Stimulated activated CD8-positive, alpha-beta memory T cell treated with anti-CD3 and anti-CD28 coated beads, Interleukin-4, amount 100 ng/mL, for 1 hour (primary cell): ENCODE data around the gene PKHD1.

Source experiments
- DNase-seq, 2 donors: peaks; one replicate each; pipeline ENCODE4 v3.0.0-alpha.2; 2020; ENCODE audit warnings: low read depth in 2 of 2, low spot score in 1 of 2

Gene PKHD1

GRCh38 chr6:51718533-51718932, 368.9 kb downstream of the PKHD1 start:
- DNase-seq = no peak

GRCh38 chr6:51717477-51717876, 369.9 kb downstream of the PKHD1 start:
- no peak for DNase-seq

- no peak for DNase-seq
Measured at GRCh38 chr6:51711876-51712275, 375.5 kb downstream of the PKHD1 start.

- no peak for DNase-seq
Measured at GRCh38 chr6:51706086-51706485, 381.3 kb downstream of the PKHD1 start.

- DNase-seq = no peak
Measured at GRCh38 chr6:51704932-51705540, 382.4 kb downstream of the PKHD1 start.

GRCh38 chr6:51702851-51703250, 384.6 kb downstream of the PKHD1 start:
- no peak for DNase-seq

- no peak for DNase-seq
Measured at GRCh38 chr6:51684603-51685002, 402.8 kb downstream of the PKHD1 start.

GRCh38 chr6:51684038-51684437, 403.4 kb downstream of the PKHD1 start:
- no peak for DNase-seq

- no peak for DNase-seq
Measured at GRCh38 chr6:51678905-51679620, 408.4 kb downstream of the PKHD1 start.

- no peak for DNase-seq
Measured at GRCh38 chr6:51678274-51678673, 409.1 kb downstream of the PKHD1 start.

- DNase-seq = no peak
Measured at GRCh38 chr6:51675922-51676275, 411.5 kb downstream of the PKHD1 start.

GRCh38 chr6:51675020-51675921, 412.1 kb downstream of the PKHD1 start:
- no peak for DNase-seq

GRCh38 chr6:51663525-51663924, 423.9 kb downstream of the PKHD1 start:
- no peak for DNase-seq

- DNase-seq = no peak
Measured at GRCh38 chr6:51660767-51661166, 426.6 kb downstream of the PKHD1 start.

GRCh38 chr6:51657491-51657890, 429.9 kb downstream of the PKHD1 start:
- DNase-seq = no peak

GRCh38 chr6:51655517-51655916, 431.9 kb downstream of the PKHD1 start:
- no peak for DNase-seq

GRCh38 chr6:51654647-51655046, 432.8 kb downstream of the PKHD1 start:
- no peak for DNase-seq

GRCh38 chr6:51651132-51651817, 436.1 kb downstream of the PKHD1 start:
- no peak for DNase-seq

- DNase-seq = no peak
Measured at GRCh38 chr6:51648774-51649173, 438.6 kb downstream of the PKHD1 start.

- no peak for DNase-seq
Measured at GRCh38 chr6:51648236-51648635, 439.2 kb downstream of the PKHD1 start.

GRCh38 chr6:51644426-51644825, 443.0 kb downstream of the PKHD1 start:
- no peak for DNase-seq
